EL (cell line): ENCODE data around the gene NRG2.

Experiments used
- DNase-seq: peaks from one replicate; pipeline ENCODE4 v3.0.0-alpha.2; 2016

NRG2 gene

GRCh38 chr5:140042643-140043507 is at the start of gene NRG2:
Gene NRG2, minus strand, starts transcription at chr5:140043299.
- DNase-seq = peak; percentile 72

GRCh38 chr5:140090251-140090650 is 47.2 kb upstream of the NRG2 start:
- no peak for DNase-seq

DNA sequence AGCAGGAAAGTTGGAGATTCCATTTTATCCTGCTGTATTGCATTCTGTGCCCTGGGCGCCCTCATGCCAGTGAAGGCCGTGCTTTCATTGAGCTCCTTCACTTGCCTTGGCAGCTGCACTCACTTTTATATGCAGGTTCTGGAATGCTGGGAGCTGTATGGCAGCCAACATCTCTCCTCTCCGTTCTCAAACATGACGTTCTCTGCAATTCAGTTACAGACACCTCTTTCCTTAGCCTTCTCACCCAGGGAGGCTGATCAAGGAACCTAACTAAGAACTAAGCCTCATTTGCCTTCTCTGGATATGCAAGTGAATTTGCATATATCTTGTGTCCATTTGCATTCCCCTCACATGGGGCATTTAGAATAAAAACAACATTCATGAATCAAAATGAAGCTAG is 41.4 kb upstream of the NRG2 start:
- DNase-seq = no peak

- DNase-seq = no peak
Observed at GRCh38 chr5:140083650-140084049, 40.6 kb upstream of the NRG2 start.

- DNase-seq = no peak
Observed at GRCh38 chr5:140083120-140083519, 40.0 kb upstream of the NRG2 start.

- DNase-seq = no peak
Observed at GRCh38 chr5:140076788-140077187, 33.7 kb upstream of the NRG2 start.

GRCh38 chr5:140076142-140076541 is 33.0 kb upstream of the NRG2 start:
- DNase-seq = no peak

DNA sequence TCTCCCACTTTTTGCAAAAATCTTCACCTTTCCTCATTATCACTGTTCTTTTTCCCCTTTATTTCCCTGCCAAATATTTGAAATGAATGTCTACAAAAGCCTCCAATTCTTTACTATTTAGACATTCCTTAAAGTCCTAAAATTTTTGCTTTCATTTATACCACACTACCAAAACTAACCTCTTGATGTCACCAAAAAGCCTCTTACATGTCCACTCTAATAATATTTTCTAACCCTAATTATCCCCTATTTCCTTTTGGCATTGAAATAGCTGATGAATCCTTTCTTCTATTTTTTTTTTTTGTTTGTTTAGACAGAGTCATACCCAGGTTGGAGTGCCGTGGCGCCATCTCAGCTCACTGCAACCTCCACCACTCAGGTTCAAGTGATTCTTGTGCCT is 32.3 kb upstream of the NRG2 start:
- peak; percentile 21 for DNase-seq

GRCh38 chr5:140073296-140073695 is 30.2 kb upstream of the NRG2 start:
- peak; percentile 9 for DNase-seq

DNA sequence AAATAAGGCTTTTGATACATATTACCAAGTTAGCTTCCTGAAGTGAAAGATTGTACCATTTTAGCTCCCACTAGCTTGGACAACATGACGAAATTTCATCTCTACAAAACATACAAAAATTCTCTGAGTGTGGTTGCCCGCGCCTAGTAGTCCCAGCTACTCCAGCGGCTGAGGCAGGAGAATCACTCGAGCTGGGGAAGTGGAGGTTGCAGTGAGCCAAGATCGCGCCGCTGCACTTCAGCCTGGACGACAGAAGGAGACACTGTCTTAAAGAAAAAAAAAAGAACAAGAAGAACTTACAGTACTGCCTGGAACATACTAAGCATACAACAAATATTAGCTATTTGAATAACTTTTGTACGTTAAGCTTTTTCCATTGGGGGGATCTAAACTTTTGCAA is 29.7 kb upstream of the NRG2 start:
- no peak for DNase-seq

- DNase-seq = no peak
Observed at GRCh38 chr5:140060816-140061215, 17.7 kb upstream of the NRG2 start.

DNA sequence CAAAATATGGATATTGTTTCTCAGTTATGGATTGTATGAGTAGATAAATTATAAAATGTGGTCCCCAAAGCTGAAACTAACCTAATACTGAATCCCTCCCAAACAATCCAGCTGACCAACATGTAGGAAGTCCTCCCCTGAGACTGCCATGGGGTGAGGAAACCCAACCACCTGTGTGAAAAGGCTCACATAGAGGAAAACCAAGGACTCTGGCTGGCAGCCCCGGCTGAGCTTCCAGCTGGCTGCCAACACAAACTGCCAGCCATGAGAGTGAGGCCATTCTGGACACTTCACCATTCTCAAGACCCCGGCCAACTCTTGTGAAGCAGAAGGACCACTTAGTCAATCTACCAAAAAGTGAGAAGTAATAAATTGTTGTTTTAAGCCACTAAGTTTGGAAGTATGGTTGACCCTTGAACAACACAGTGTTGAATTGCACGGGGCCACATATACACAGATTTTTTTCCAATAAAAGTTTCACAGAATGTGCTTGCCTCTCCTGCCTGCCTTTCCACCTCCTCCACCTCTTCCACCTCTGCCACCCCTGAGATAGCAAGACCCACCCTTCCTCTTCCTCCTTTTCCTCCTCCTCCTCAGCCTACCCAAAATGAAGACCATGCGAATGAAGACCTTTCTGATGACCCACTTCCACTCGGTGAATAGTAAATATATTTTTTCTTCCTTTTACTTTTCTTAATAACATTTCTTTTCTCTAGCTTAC is 15.3 kb upstream of the NRG2 start:
- no peak for DNase-seq

DNA sequence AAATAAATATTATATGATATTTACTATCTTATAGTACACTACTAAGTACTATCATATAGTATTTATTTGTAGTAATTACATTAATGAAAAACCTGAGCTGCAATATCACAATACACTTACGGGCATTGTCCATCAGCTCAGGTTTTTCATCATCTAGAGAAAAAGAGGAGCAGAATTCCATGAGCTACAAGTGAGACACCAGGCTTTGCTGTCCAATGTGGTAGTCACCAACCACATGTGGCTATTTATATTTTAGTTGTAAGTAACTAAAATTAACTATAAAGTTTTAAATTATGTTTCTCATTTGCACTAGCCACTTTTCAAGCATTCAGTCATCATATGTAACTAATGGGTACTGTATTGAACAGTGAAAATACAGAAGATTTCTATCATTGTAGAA is 13.8 kb upstream of the NRG2 start:
- DNase-seq = no peak

DNA sequence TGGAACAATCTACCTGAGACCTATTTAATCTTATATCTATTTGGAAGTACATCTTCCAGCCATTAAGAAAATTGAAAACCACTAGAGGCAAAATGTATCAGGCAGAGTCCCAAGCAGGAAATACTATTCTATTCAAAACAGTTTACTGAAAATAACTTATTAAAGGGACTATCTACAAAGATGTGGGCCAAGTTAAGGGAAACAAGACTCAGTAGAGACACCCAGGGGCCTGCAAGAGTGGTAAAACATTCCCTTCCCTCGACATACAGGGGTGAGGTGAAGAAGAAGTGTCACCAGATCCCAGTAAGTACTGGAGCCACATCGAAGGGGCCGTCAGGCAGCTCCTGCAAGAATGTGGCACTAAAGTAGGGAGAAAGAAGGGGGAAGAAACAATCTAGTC is 12.1 kb upstream of the NRG2 start:
- DNase-seq = no peak

DNA sequence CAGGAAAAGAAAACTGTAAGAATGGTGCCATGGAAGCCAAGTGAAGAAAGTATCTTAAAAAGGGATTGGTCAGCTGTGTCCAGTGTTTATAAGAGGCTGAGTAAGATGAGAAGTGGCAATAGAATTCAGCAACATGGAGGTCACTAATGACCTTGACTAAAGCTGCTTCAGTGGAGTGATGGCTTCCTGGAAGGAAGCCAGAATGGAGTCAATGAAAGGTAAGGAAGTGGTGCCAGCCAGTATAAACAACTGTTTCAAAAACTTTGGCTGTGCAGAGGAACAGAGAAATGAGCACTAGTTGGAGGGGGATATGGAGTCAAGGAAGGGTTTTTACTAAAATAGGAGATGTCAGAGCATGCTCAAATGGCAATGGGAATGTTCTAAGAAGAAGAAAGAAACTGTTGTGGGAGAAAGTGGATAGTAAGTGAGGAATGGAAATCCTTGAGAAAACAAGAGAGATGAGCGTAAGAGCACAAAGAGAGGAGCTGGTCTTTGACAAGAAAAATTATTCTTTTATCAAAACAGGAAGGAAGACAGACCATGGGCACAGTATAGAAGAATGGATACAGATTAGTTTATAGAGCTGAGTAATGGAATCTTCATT is 11.1 kb upstream of the NRG2 start:
- no peak for DNase-seq

GRCh38 chr5:140051950-140052349 is 8.9 kb upstream of the NRG2 start:
- no peak for DNase-seq

DNA sequence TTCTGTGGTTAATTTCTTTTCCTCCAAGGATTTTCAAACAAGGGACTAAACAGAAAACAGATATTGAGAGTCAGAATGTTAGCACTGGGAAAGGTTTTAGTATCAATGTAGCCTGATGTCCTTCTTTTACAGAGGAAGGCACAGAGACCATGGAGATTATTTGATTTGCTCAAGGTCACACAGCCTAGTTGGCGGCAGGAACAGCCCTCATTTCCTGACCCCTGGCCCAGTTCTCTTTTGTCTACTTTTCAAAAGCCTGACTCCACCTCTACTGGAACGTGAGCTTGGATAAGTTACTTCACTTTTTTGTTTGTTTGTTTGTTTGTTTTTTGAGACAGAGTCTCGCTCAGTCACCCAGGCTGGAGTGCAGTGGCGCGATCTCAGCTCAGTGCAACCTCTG is 6.6 kb upstream of the NRG2 start:
- no peak for DNase-seq

DNA sequence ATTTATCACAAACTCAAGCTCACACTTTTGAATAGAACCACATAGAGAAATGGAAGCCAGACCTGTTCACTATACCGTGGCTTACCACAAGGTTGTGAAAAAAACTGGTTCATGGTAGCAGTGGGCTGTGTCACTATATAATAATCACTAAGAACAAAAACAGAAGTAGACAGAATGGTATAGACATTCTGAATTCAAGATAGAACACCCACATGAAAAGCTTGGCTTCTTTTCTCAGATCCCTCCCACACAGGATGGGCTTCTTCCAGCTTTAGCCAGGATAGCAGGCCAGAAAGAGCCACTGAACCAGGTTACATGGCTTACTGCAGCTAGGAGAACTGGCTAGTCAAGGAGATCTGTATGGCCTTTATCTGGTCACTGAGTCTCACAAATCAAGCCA is 6.1 kb upstream of the NRG2 start:
- DNase-seq = no peak

DNA sequence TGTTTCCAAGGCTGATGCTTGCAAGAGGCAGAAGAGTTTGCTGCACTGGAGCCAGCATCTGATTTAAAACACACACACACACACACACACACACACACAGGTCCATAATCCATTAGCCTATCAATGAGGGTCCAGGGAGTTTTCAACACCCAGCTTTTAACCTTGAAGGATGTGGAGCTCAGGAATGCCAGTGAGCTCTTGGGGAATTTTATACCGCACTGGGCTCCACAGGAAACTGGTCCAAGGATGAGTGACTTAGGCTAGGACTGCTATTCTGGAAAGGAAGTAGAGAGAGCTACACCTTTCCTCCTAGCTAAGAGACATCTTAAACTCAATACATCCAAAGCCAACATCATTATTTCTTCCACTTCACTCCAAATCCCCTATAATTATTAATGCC is 942 bp upstream of the NRG2 start:
- DNase-seq = peak; percentile 2

DNA sequence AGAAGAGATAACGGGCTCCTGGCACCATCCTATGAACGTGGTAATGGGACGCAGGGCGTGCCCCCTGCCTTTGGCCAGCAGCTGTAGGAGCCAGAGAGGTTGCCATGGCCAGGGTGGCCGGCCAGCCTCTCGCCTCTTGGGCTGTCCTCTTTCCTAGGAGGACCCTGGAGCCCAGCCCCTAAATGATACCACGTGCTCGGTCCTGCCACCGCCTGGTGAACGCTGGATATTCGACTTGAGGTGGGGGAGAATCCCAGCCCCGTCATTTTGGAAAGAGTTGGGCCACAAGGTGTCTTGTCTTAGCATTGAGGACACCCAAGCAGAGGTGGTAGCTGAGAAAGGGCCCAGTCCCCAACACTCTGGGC is 391 bp upstream of the NRG2 start:
- DNase-seq = peak; percentile 38

GRCh38 chr5:140042393-140042642 is 781 bp downstream of the NRG2 start:
- no peak for DNase-seq

GRCh38 chr5:140041492-140042392 is 1.4 kb downstream of the NRG2 start:
- DNase-seq = peak; percentile 89

GRCh38 chr5:140041099-140041491 is 2.0 kb downstream of the NRG2 start:
- DNase-seq = no peak
